Colonic mucosa (tissue), 4 donors: ENCODE data around the gene SGK1. TPM values are rescaled to one million over a fixed set of nuclear protein-coding genes. Genes with fewer than 3 reads are reported as not detected.

ENCODE experiments used
- DNase-seq: peaks from one replicate; pipeline ENCODE4 v3.0.0-alpha.2; 2020
- H3K27ac ChIP-seq: fragments of 200-600 bp; one replicate; pipeline ENCODE4 v1.8.0; 2021
- H3K27me3 ChIP-seq: fragments of 200-600 bp; one replicate; pipeline ENCODE4 v1.8.0; 2021
- H3K36me3 ChIP-seq: fragments of 200-600 bp; one replicate; pipeline ENCODE4 v1.8.0; 2021
- H3K4me1 ChIP-seq: fragments of 200-600 bp; one replicate; pipeline ENCODE4 v1.8.0; 2021; ENCODE audit warnings: mild to moderate bottlenecking
- H3K4me3 ChIP-seq: fragments of 200-600 bp; one replicate; pipeline ENCODE4 v1.8.0; 2021
- H3K9ac ChIP-seq, 2 donors: one replicate each; pipeline ENCODE4 v1.7.0; 2013; ENCODE audit warnings: control low read depth in 2 of 2, low read depth in 2 of 2, low read length in 2 of 2
- H3K9me3 ChIP-seq: fragments of 200-600 bp; one replicate; pipeline ENCODE4 v1.8.0; 2021
- intact Hi-C: fragments of 100-400 bp; cut with DNase I; formaldehyde crosslinking; loops from one replicate; pipeline ENCODE4 v1.14.1; 2022
- total RNA-seq, 2 donors: library from RNA; stranded (reverse); fragmentation: NEBNext Ultra II Directional in 1 of 2; extraction: Animal tissue kit (Norgen Biotek cat#: 25700) in 1 of 2; gene quantifications; one replicate each; pipeline ENCODE4 v1.2.1, GENCODE V29; 2021
- TF ChIP-seq, protein P1 (sequence below): fragments of 200-600 bp; IDR thresholded peaks from one replicate; pipeline ENCODE4 v1.8.0; 2022; ENCODE audit warnings: antibody characterized with exemption, mild to moderate bottlenecking
- donor health status: healthy.
- donor health status: DM: no; HTN: no; CAD: no.
- donor health status: DM: no; HTN: no; CAD: no.

The SGK1 gene
- total RNA-seq, 2 donors from 2014 or later: 12.0 to 41.5 TPM

GRCh38 chr6:134318974-134319281 is 1.0 kb upstream of the SGK1 start:
- H3K9ac ChIP-seq: no peak overlapping the region
- intact Hi-C loops: no loop called here
- no peaks in the 10 kb centered on the region for H3K36me3 ChIP-seq
- TF ChIP-seq, protein P1, sequence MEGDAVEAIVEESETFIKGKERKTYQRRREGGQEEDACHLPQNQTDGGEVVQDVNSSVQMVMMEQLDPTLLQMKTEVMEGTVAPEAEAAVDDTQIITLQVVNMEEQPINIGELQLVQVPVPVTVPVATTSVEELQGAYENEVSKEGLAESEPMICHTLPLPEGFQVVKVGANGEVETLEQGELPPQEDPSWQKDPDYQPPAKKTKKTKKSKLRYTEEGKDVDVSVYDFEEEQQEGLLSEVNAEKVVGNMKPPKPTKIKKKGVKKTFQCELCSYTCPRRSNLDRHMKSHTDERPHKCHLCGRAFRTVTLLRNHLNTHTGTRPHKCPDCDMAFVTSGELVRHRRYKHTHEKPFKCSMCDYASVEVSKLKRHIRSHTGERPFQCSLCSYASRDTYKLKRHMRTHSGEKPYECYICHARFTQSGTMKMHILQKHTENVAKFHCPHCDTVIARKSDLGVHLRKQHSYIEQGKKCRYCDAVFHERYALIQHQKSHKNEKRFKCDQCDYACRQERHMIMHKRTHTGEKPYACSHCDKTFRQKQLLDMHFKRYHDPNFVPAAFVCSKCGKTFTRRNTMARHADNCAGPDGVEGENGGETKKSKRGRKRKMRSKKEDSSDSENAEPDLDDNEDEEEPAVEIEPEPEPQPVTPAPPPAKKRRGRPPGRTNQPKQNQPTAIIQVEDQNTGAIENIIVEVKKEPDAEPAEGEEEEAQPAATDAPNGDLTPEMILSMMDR: no peak
- H3K9me3 ChIP-seq: no peaks in the 10 kb centered on the region
- no peak overlapping the region for H3K4me3 ChIP-seq
- DNase-seq: no peak
- no peaks in the 10 kb centered on the region for H3K4me1 ChIP-seq
- no peak overlapping the region for H3K27ac ChIP-seq
- peaks cover 13% of the 10 kb centered on the region for H3K27me3 ChIP-seq

DNA sequence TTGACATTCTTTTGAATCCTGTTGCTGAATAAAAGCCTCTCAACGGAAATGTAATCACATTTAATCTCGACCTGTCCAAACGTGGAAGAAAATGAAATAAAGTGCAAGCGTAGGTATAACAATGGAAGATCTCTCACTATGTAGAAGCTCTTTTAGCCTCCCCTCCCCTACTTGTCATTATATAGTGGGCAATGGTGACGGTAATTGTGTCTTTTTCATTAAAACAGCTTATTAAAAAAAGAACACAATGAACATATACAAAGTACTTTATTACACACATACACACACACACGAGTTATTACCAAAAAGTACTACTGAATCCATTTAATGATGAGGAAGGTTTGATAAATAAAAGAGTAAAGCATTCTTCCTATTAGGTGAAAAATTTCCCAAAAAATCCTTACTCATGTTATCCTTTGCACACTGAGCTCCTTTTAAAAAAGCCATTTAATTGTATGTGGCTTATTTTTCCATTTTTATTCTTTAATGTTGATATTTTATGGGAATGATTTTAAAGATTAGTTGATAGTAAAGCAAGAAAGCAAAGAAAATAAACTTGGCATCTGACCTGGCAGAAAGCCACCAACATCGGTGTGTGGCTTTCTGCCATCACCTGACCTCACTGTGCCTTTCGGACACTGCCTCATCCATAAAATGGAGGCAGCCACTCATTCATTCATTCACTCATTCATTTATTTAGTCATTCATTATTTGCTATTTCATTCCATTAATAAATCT is 493 bp upstream of the SGK1 start:
- intact Hi-C loops: no loop called here
- no peak for DNase-seq
- no peak overlapping the region for H3K9ac ChIP-seq
- no peaks in the 10 kb centered on the region for H3K9me3 ChIP-seq
- H3K27me3 ChIP-seq: peaks cover 13% of the 10 kb centered on the region
- H3K4me1 ChIP-seq: no peaks in the 10 kb centered on the region
- no peaks in the 10 kb centered on the region for H3K36me3 ChIP-seq
- H3K27ac ChIP-seq: no peak overlapping the region
- TF ChIP-seq, protein P1: no peak
- H3K4me3 ChIP-seq: no peak overlapping the region

- TF ChIP-seq, protein P1: no peak
- H3K27me3 ChIP-seq: peaks cover 13% of the 10 kb centered on the region
- H3K9me3 ChIP-seq: no peaks in the 10 kb centered on the region
- DNase-seq: no peak
- H3K4me3 ChIP-seq: no peak overlapping the region
- no peaks in the 10 kb centered on the region for H3K4me1 ChIP-seq
- H3K36me3 ChIP-seq: no peaks in the 10 kb centered on the region
- intact Hi-C loops: no loop called here
- no peak overlapping the region for H3K27ac ChIP-seq
- no peak overlapping the region for H3K9ac ChIP-seq
Observed at GRCh38 chr6:134316733-134317431, 1.0 kb downstream of the SGK1 start.

GRCh38 chr6:134315974-134316441 is 1.9 kb downstream of the SGK1 start:
- Histone ChIP-seq H3K9ac (no peak overlapping the region), H3K4me1 (no peaks in the 10 kb centered on the region), H3K27me3 (peaks cover 13% of the 10 kb centered on the region), H3K9me3 (no peaks in the 10 kb centered on the region), H3K36me3 (no peaks in the 10 kb centered on the region), H3K27ac (no peak overlapping the region), H3K4me3 (no peak overlapping the region)
- intact Hi-C loops: no loop called here
- TF ChIP-seq, protein P1: no peak
- no peak for DNase-seq

DNA sequence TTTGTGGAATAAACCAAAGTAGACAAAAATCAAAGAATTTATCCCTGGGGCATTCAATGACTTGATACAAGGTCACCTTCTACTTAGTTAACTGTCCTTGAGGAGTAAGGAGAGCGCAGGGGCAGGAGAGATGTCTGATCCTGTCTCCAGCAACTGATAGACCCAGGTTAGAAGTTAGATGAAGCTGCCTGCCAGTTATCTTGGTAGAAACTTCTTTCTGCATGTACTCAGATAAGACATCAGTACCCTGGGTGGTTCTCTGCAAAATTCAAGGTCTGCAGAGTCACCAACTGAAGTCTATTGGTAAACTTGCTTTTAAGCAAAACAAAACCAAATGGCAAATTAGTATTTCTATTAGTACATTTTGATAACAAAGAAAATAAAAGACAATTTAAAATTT is 2.7 kb downstream of the SGK1 start:
- no peak overlapping the region for H3K9ac ChIP-seq
- TF ChIP-seq, protein P1: no peak
- intact Hi-C loops: no loop called here
- H3K27me3 ChIP-seq: peaks cover 13% of the 10 kb centered on the region
- H3K36me3 ChIP-seq: no peaks in the 10 kb centered on the region
- H3K27ac ChIP-seq: no peak overlapping the region
- DNase-seq: no peak
- H3K9me3 ChIP-seq: no peaks in the 10 kb centered on the region
- H3K4me1 ChIP-seq: no peaks in the 10 kb centered on the region
- no peak overlapping the region for H3K4me3 ChIP-seq
